H9 (cell line): ENCODE results near the gene XXYLT1. TPM values are rescaled to one million over a fixed set of nuclear protein-coding genes. Genes with fewer than 3 reads are reported as not detected.
A peak's percentile ranks its signal among the peaks of the same experiment; 100 is the strongest.

Experiments
- DNase-seq: peaks from one replicate; pipeline ENCODE4 v3.0.0-alpha.2; 2017
- H2AFZ ChIP-seq: one replicate; pipeline ENCODE4 v1.6.1; 2013; ENCODE audit warnings: mild to moderate bottlenecking, low read length, control low read depth, moderate library complexity
- H2AK5ac ChIP-seq: 2 replicates; pipeline ENCODE4 v1.6.1; 2013; ENCODE audit warnings: low read length, control low read depth, mixed read lengths; ENCODE audit not compliant: insufficient read length
- H2BK120ac ChIP-seq: one replicate; pipeline ENCODE4 v1.6.1; 2013; ENCODE audit warnings: low read depth, mild to moderate bottlenecking, low read length, control low read depth, inconsistent platforms; ENCODE audit not compliant: poor library complexity, severe bottlenecking
- H2BK12ac ChIP-seq: 2 replicates; pipeline ENCODE4 v1.6.1; 2013; ENCODE audit warnings: low read length, control low read depth, mixed read lengths, low read depth; ENCODE audit not compliant: insufficient read length
- H2BK15ac ChIP-seq: 2 replicates; pipeline ENCODE4 v1.6.1; 2013; ENCODE audit warnings: low read depth, low read length, control low read depth
- H2BK20ac ChIP-seq: one replicate; pipeline ENCODE4 v1.6.1; 2013; ENCODE audit warnings: low read depth, mild to moderate bottlenecking, low read length, control low read depth, inconsistent platforms; ENCODE audit not compliant: poor library complexity, severe bottlenecking
- H2BK5ac ChIP-seq: 2 replicates; pipeline ENCODE4 v1.6.1; 2013; ENCODE audit warnings: low read length, control low read depth, mixed read lengths; ENCODE audit not compliant: insufficient read length
- H3K14ac ChIP-seq: 2 replicates; pipeline ENCODE4 v1.6.1; 2013; ENCODE audit warnings: low read length, control low read depth; ENCODE audit not compliant: insufficient read depth
- H3K18ac ChIP-seq: 2 replicates; pipeline ENCODE4 v1.6.1; 2013; ENCODE audit warnings: low read depth, mild to moderate bottlenecking, mixed read lengths, low read length, control low read depth; ENCODE audit not compliant: insufficient read length
- H3K23ac ChIP-seq: 2 replicates; pipeline ENCODE4 v1.6.1; 2013; ENCODE audit warnings: low read length, control low read depth, mixed read lengths, low read depth; ENCODE audit not compliant: insufficient read length
- H3K23me2 ChIP-seq: 2 replicates; pipeline ENCODE4 v1.6.1; 2013; ENCODE audit warnings: low read depth, mild to moderate bottlenecking, mixed read lengths, low read length, control low read depth; ENCODE audit not compliant: insufficient read length, poor library complexity, severe bottlenecking
- H3K27ac ChIP-seq: 2 replicates; pipeline ENCODE4 v1.5.1; 2013; ENCODE audit warnings: low read length, control low read depth, mixed read lengths, low read depth; ENCODE audit not compliant: insufficient read length
- H3K27me3 ChIP-seq: 2 replicates; pipeline ENCODE4 v1.6.1; 2013; ENCODE audit warnings: low read length, control low read depth, inconsistent platforms; ENCODE audit not compliant: insufficient read depth
- H3K4ac ChIP-seq: 2 replicates; pipeline ENCODE4 v1.6.1; 2013; ENCODE audit warnings: low read depth, mild to moderate bottlenecking, control low read depth, inconsistent platforms, low read length, moderate library complexity
- H3K4me1 ChIP-seq: 2 replicates; pipeline ENCODE4 v1.6.1; 2013; ENCODE audit warnings: low read length, control low read depth, inconsistent platforms; ENCODE audit not compliant: insufficient read depth
- H3K4me2 ChIP-seq: 2 replicates; pipeline ENCODE4 v1.6.1; 2013; ENCODE audit warnings: low read length, control low read depth, mixed read lengths; ENCODE audit not compliant: insufficient read length, insufficient read depth
- H3K56ac ChIP-seq: 2 replicates; pipeline ENCODE4 v1.6.1; 2013; ENCODE audit warnings: low read depth, mild to moderate bottlenecking, mixed read lengths, low read length, control low read depth; ENCODE audit not compliant: insufficient read length
- H3K79me1 ChIP-seq: 2 replicates; pipeline ENCODE4 v1.6.1; 2013; ENCODE audit warnings: low read depth, mild to moderate bottlenecking, moderate library complexity, low read length, control low read depth, inconsistent platforms; ENCODE audit not compliant: insufficient read depth, poor library complexity, severe bottlenecking
- H3K79me2 ChIP-seq: 2 replicates; pipeline ENCODE4 v1.6.1; 2013; ENCODE audit warnings: low read length, control low read depth, inconsistent platforms; ENCODE audit not compliant: insufficient read depth
- H3K9ac ChIP-seq: 2 replicates; pipeline ENCODE4 v1.6.1; 2013; ENCODE audit warnings: low read length, control low read depth, mixed read lengths; ENCODE audit not compliant: insufficient read length; ENCODE audit errors: extremely low read depth
- H3K9me3 ChIP-seq: one replicate; pipeline ENCODE4 v1.6.1; 2013; ENCODE audit warnings: low read depth, low read length, inconsistent platforms; ENCODE audit not compliant: control insufficient read depth
- H3T11ph ChIP-seq: one replicate; pipeline ENCODE4 v1.6.1; 2013; ENCODE audit warnings: mild to moderate bottlenecking, low read length, control low read depth, inconsistent platforms
- H4K20me1 ChIP-seq: one replicate; pipeline ENCODE4 v1.6.1; 2013; ENCODE audit not compliant: control insufficient read depth, insufficient read length, insufficient read depth
- H4K5ac ChIP-seq: 2 replicates; pipeline ENCODE4 v1.6.1; 2013; ENCODE audit warnings: low read depth, mild to moderate bottlenecking, mixed read lengths, low read length, control low read depth; ENCODE audit not compliant: insufficient read length
- H4K8ac ChIP-seq: replicated peaks from 2 replicates; pipeline ENCODE4 v1.6.1; 2013; ENCODE audit warnings: low read length, control low read depth, mixed read lengths, low read depth; ENCODE audit not compliant: insufficient read length
- H4K91ac ChIP-seq: 2 replicates; pipeline ENCODE4 v1.6.1; 2013; ENCODE audit warnings: low read depth, mild to moderate bottlenecking, moderate library complexity, mixed read lengths, low read length, control low read depth; ENCODE audit not compliant: insufficient read length
- H3K27ac Mint-ChIP-seq, 3 experiments: 2 replicates in 2 of 3; 3 replicates in 1 of 3; pipeline ENCODE4 v1.8.0; 2020 to 2021; ENCODE audit warnings: mixed read lengths in 3 of 3, mild to moderate bottlenecking in 1 of 3, moderate library complexity in 1 of 3
- H3K27me3 Mint-ChIP-seq: 2 replicates; pipeline ENCODE4 v1.8.0; 2021; ENCODE audit warnings: low read depth, mild to moderate bottlenecking, moderate library complexity, mixed read lengths
- H3K36me3 Mint-ChIP-seq, 3 experiments: 2 replicates in 2 of 3; 3 replicates in 1 of 3; pipeline ENCODE4 v1.8.0; 2020 to 2021; ENCODE audit warnings: low read depth in 3 of 3, mixed read lengths in 3 of 3; ENCODE audit not compliant: insufficient read depth in 1 of 3
- H3K4me1 Mint-ChIP-seq, 2 experiments: 2 replicates each; pipeline ENCODE4 v1.8.0; 2020; ENCODE audit warnings: mixed read lengths in 2 of 2
- H3K4me3 Mint-ChIP-seq, 2 experiments: 2 replicates in 1 of 2; 3 replicates in 1 of 2; pipeline ENCODE4 v1.8.0; 2020 to 2021; ENCODE audit warnings: mild to moderate bottlenecking in 2 of 2, mixed read lengths in 2 of 2, moderate library complexity in 1 of 2
- H3K9me3 Mint-ChIP-seq, 2 experiments: 2 replicates in 1 of 2; 3 replicates in 1 of 2; pipeline ENCODE4 v1.8.0; 2020; ENCODE audit warnings: mild to moderate bottlenecking in 2 of 2, mixed read lengths in 2 of 2, moderate library complexity in 1 of 2
- WGBS: extraction: QIAGEN DNeasy Blood & Tissue Kit; methylation state at CpG from one replicate; pipeline ENCODE4 v1.1.7; 2013; ENCODE audit warnings: missing lambda C conversion rate, low lambda C conversion rate, mixed read lengths; ENCODE audit not compliant: insufficient read length; ENCODE audit errors: extremely low coverage; 5-methylcytosine and 5-hydroxymethylcytosine counted together
- total RNA-seq: library from RNA; stranded (reverse); gene quantifications from 2 replicates; pipeline ENCODE4 v1.2.1, GENCODE V29; 2021
- TF ChIP-seq, protein P1 (sequence below): fragments of 200-600 bp; sonication (generic); conservative IDR thresholded peaks from 3 replicates; pipeline ENCODE4 v1.8.0; 2021; ENCODE audit warnings: antibody characterized with exemption, mild to moderate bottlenecking

XXYLT1 gene
- total RNA-seq, 1 experiment from 2014 or later = 22.7 TPM

DNA sequence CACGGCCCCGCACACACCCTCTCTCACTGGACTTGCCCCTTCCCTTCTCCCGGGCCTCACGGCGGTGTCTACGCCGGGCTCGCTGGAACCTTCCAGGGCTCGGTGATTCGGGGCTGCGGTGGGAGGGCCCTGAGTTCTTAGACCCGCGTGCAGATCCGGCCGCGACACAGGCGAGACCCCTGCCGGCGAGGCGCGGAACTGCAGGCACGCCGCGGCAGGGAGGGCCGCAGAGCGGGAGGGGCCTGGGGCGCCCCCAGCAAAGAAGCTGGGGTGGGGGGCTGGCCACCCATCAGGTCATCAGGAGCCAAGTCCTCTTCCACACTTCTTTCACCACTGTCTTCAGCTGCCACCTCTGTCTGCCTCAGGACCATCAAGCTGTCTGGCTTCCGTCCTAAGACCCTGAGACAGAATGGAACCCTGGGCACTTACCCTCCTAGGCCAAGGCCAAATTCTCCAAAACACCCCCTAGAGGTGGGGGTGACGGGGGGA lies 164.5 kb downstream of the XXYLT1 start:
- H3K9ac ChIP-seq = no peak overlapping the region
- no peak overlapping the region for H3K14ac ChIP-seq
- peak overlapping the region; percentile 37 for H3K4me2 ChIP-seq
- no peak overlapping the region for H3K56ac ChIP-seq
- Mint-ChIP-seq H3K27me3 (peaks cover 1% of the 10 kb centered on the region; the same call in 1 of the 2 replicates), H3K9me3 (no peaks in the 10 kb centered on the region), H3K4me1 (peaks cover 16 to 21% of the 10 kb centered on the region in 2 experiments), H3K4me3 (peak overlapping the region; percentile 21 to 39; a peak in 4 of 5 replicates), H3K36me3 (peaks cover 0 to 2% (median 0%) of the 10 kb centered on the region in 3 experiments; a peak in 2 of 7 replicates), H3K27ac (no peak overlapping the region; a peak in 2 of 7 replicates)
- no CpG with 5 or more reads among the region's 29 CpGs for WGBS
- H2BK120ac ChIP-seq = no peak overlapping the region
- H4K5ac ChIP-seq = no peak overlapping the region
- no peaks in the 10 kb centered on the region for H4K20me1 ChIP-seq
- no peak overlapping the region for H2BK15ac ChIP-seq
- no peaks in the 10 kb centered on the region for H3K9me3 ChIP-seq
- no peak overlapping the region for H2BK20ac ChIP-seq
- H3K27ac ChIP-seq = no peak overlapping the region
- TF ChIP-seq, protein P1, sequence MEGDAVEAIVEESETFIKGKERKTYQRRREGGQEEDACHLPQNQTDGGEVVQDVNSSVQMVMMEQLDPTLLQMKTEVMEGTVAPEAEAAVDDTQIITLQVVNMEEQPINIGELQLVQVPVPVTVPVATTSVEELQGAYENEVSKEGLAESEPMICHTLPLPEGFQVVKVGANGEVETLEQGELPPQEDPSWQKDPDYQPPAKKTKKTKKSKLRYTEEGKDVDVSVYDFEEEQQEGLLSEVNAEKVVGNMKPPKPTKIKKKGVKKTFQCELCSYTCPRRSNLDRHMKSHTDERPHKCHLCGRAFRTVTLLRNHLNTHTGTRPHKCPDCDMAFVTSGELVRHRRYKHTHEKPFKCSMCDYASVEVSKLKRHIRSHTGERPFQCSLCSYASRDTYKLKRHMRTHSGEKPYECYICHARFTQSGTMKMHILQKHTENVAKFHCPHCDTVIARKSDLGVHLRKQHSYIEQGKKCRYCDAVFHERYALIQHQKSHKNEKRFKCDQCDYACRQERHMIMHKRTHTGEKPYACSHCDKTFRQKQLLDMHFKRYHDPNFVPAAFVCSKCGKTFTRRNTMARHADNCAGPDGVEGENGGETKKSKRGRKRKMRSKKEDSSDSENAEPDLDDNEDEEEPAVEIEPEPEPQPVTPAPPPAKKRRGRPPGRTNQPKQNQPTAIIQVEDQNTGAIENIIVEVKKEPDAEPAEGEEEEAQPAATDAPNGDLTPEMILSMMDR = peak; percentile 99
- H3K4ac ChIP-seq = no peak overlapping the region
- H3K23ac ChIP-seq = no peak overlapping the region
- H2AFZ ChIP-seq = no peak overlapping the region
- H4K8ac ChIP-seq = no peak overlapping the region
- H3K18ac ChIP-seq = no peak overlapping the region
- H4K91ac ChIP-seq = no peak overlapping the region
- H3K27me3 ChIP-seq = no peaks in the 10 kb centered on the region
- H3T11ph ChIP-seq = no peak overlapping the region
- H3K23me2 ChIP-seq = peaks cover 3% of the 10 kb centered on the region
- no peak overlapping the region for H2BK5ac ChIP-seq
- H3K79me1 ChIP-seq = no peaks in the 10 kb centered on the region
- no peak overlapping the region for H2BK12ac ChIP-seq
- no peaks in the 10 kb centered on the region; the same call in 1 of the 2 replicates for H3K79me2 ChIP-seq
- DNase-seq = peak; percentile 77
- no peaks in the 10 kb centered on the region; the same call in 1 of the 2 replicates for H3K4me1 ChIP-seq
- H2AK5ac ChIP-seq = no peak overlapping the region
